Measurements from ENCODE around the gene SLF2.

DNA sequence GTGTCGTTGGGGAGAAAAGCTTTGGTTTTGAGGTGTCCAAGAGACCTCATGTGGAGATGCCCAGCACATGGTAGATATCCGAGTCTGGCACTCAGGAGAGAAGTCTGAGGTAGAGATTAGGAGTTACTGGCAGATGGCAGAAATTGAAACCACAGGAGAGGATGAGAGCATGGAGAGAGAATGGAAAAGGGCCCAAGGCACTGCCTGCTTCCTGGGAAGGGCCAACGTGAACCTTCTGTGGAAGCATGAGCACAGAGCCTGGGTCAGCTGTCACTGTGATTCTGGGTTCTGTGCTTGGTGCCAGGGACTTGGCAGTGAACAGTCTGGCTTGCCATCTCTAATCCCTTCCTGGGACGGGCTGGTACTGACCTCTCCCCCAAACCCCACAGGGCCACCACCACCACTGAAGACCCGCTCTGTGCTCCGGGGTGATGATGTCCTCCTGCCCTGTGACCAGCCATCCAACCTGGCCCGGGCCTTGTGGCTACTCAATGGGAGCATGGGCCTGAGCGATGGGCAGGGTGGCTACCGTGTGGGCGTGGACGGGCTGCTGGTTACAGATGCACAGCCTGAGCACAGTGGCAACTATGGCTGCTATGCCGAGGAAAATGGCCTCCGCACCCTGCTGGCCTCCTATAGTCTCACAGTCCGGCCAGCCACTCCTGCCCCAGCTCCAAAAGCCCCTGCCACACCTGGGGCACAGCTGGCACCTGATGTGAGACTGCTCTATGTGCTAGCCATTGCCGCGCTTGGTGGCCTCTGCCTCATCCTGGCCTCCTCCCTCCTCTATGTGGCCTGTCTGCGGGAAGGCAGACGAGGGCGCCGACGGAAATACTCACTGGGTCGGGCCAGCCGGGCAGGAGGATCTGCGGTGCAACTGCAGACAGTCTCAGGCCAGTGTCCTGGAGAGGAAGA is 70.4 kb downstream of the SLF2 start:
- TF ChIP-seq, protein P1, sequence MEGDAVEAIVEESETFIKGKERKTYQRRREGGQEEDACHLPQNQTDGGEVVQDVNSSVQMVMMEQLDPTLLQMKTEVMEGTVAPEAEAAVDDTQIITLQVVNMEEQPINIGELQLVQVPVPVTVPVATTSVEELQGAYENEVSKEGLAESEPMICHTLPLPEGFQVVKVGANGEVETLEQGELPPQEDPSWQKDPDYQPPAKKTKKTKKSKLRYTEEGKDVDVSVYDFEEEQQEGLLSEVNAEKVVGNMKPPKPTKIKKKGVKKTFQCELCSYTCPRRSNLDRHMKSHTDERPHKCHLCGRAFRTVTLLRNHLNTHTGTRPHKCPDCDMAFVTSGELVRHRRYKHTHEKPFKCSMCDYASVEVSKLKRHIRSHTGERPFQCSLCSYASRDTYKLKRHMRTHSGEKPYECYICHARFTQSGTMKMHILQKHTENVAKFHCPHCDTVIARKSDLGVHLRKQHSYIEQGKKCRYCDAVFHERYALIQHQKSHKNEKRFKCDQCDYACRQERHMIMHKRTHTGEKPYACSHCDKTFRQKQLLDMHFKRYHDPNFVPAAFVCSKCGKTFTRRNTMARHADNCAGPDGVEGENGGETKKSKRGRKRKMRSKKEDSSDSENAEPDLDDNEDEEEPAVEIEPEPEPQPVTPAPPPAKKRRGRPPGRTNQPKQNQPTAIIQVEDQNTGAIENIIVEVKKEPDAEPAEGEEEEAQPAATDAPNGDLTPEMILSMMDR (IDR thresholded peaks at IDR 0.05): no peak
- TF ChIP-seq POLR2A (IDR thresholded peaks at IDR 0.05): no peak
